BJ (cell line): ENCODE measurements around the gene TMED4. TPM values are rescaled to one million over a fixed set of nuclear protein-coding genes. Genes with fewer than 3 reads are reported as not detected.

Experiments
- CTCF ChIA-PET: fragments of 350-600 bp; formaldehyde crosslinking; extraction: SDS; loops from one replicate; lab custom pipeline; 2021; ENCODE audit warnings: antibody characterized with exemption, inconsistent platforms; lab: Yijun Ruan, JAX
- POLR2A ChIA-PET: fragments of 300-600 bp; sonication (Branson Sonifier 250); formaldehyde crosslinking; extraction: SDS; loops from one replicate; lab custom pipeline; 2021; ENCODE audit warnings: antibody characterized with exemption; lab: Charles Lee
- DNase-seq: peaks from one replicate; pipeline ENCODE4 v3.0.0-alpha.2; 2011; ENCODE audit warnings: low read depth
- H3K27me3 ChIP-seq: 2 replicates; pipeline ENCODE4 v1.6.0; 2011; ENCODE audit warnings: low read length; ENCODE audit not compliant: control insufficient read depth, insufficient read depth
- H3K36me3 ChIP-seq: 2 replicates; pipeline ENCODE4 v1.5.1; 2011; ENCODE audit warnings: low read length; ENCODE audit not compliant: control insufficient read depth, insufficient read depth
- H3K4me3 ChIP-seq: 2 replicates; pipeline ENCODE4 v1.5.1; 2011; ENCODE audit warnings: low read depth, mild to moderate bottlenecking, control low read depth, low read length
- CTCF ChIP-seq: IDR thresholded peaks from 2 replicates; pipeline ENCODE4 v1.5.1; 2011; ENCODE audit warnings: low read depth, mild to moderate bottlenecking, control low read depth, inconsistent platforms, low read length, moderate library complexity; ENCODE audit not compliant: insufficient read depth
- polyA plus RNA-seq: library from polyadenylated mRNA; depleted of rRNA; stranded (reverse); fragments of >200 nt; gene quantifications from 2 replicates; pipeline ENCODE4 v1.2.3, GENCODE V29; 2011

The TMED4 gene
- polyA plus RNA-seq, 1 experiment, result 80.9 TPM

GRCh38 chr7:44541028-44541869 lies 40.8 kb downstream of the TMED4 start, which contains the start of gene NPC1L1:
TSS of gene NPC1L1 (minus strand) at chr7:44541330. CDS start at chr7:44541259, 71 bp downstream.
- ChIA-PET POLR2A (no interaction called here), CTCF (interaction anchor here (2.3 kb wide), 1 partner anchor 23 kb away, joined by 11 read pairs; no protein-coding TSS in a partner anchor)
- TF ChIP-seq CTCF, result no peak
- Histone ChIP-seq H3K27me3 (no peaks in the 10 kb centered on the region; the same call in 1 of the 2 replicates), H3K36me3 (no peaks in the 10 kb centered on the region), H3K4me3 (no peak within 1 kb of the TSS)
- DNase-seq, result no peak

DNA sequence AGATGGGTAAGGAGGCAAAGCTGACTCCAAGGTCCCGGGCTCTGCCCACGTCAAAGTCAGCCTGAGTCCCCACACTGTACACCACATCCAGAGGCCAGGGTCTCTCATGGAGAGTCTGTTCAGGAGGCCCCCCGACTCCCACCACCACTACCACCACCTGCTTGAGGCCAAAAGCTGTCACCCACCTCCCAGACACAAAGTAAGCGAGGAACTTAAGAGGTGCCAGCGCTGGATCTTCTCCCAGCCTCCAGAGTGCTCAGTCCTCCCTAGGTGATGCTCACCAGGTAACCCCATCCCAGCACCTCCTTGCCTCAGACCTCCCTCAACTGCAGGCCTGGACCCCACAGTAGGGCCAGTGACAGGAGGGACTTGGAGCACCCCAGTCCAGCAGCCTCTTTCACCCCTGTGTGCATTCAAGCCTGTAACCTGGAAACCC lies 41.4 kb downstream of the TMED4 start:
- no peak for DNase-seq
- no peaks in the 10 kb centered on the region; the same call in 1 of the 2 replicates for H3K27me3 ChIP-seq
- TF ChIP-seq CTCF, result no peak
- no peaks in the 10 kb centered on the region for H3K36me3 ChIP-seq
- H3K4me3 ChIP-seq, result no peak overlapping the region
- POLR2A ChIA-PET, result no interaction called here
- CTCF ChIA-PET, result interaction anchor here (1.5 kb wide), 1 partner anchor 300 kb away, joined by 3 read pairs; no protein-coding TSS in a partner anchor

DNA sequence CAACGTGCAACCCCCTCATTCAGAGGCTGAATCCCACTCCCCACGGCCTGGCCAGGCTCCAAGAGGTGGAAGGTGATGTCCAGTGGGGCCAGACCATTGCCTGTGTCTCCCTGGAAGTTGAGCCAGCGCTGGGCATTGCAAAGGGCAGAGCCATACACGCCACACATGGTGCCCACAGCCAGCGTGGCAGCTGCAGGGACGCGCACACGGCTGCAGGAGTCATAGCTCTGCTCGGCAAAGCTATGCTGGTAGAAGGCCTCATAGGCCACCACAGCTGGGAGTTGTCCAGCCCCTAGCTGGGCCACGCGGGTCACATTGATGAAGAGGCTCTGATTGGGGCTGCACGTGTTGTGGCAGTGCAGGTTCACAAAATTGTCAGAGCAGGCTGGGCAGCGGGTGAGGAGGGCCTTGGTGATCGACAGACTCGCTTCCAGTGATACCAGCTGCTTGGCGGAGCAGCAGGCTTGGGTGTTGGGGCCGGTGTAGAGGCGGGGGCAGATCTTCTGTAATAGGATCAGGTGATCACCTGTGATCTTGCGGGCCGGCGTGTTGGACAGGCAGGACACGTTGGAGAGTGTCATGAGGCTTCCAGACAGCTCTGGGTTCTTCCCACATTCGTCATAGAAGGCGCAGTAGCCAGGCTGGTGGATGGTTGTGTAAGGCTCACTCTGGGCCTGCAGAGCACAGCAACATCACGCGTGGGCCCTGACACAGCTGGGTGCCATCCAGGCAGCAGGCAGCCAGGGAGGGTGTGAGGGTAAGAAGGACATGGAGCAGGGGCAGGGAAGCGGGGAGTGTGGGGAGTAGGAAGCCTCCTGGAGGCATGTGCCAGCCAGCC lies 42.1 kb downstream of the TMED4 start:
- ChIA-PET CTCF (interaction anchor here (1.3 to 1.5 kb wide), 2 partner anchors 25 to 299 kb away, joined by 3 to 5 read pairs; no protein-coding TSS in a partner anchor), POLR2A (no interaction called here)
- DNase-seq, result no peak
- H3K27me3 ChIP-seq, result no peaks in the 10 kb centered on the region; the same call in 1 of the 2 replicates
- no peak for TF ChIP-seq CTCF
- no peak overlapping the region for H3K4me3 ChIP-seq
- no peaks in the 10 kb centered on the region for H3K36me3 ChIP-seq

GRCh38 chr7:44538798-44539668 lies 43.0 kb downstream of the TMED4 start:
- Histone ChIP-seq H3K36me3 (no peaks in the 10 kb centered on the region), H3K4me3 (no peak overlapping the region), H3K27me3 (no peaks in the 10 kb centered on the region; the same call in 1 of the 2 replicates)
- no peak for TF ChIP-seq CTCF
- ChIA-PET POLR2A (no interaction called here), CTCF (interaction anchor here (1.3 to 1.5 kb wide), 2 partner anchors 26 to 298 kb away, joined by 3 to 5 read pairs; no protein-coding TSS in a partner anchor)
- no peak for DNase-seq
